Fibroblast of pulmonary artery (primary cell): Measurements from ENCODE around the gene NELFCD.

Experiments used
- DNase-seq: peaks from one replicate; pipeline ENCODE4 v3.0.0-alpha.2; 2010; ENCODE audit warnings: low read depth
- H3K4me3 ChIP-seq: replicated peaks from 2 replicates; pipeline ENCODE4 v1.5.1; 2011; ENCODE audit warnings: low read depth, mild to moderate bottlenecking, control low read depth, low read length, moderate library complexity
- CTCF ChIP-seq: IDR thresholded peaks from 2 replicates; pipeline ENCODE4 v1.5.1; 2011; ENCODE audit warnings: mild to moderate bottlenecking, control low read depth, low read length, inconsistent platforms; ENCODE audit errors: missing control alignments

The NELFCD gene

GRCh38 chr20:59019217-59019616, 38.2 kb downstream of the NELFCD start, which contains the start of gene TUBB1:
Gene TUBB1 (plus strand): TSS chr20:59019429. CDS start chr20:59019523, 94 bp downstream.
- H3K4me3 ChIP-seq = no peak within 1 kb of the TSS
- DNase-seq = no peak
- TF ChIP-seq CTCF = no peak

GRCh38 chr20:59020938-59021551, 40.0 kb downstream of the NELFCD start:
- DNase-seq = peak; percentile 59
- no peak overlapping the region for H3K4me3 ChIP-seq
- TF ChIP-seq CTCF = no peak

- H3K4me3 ChIP-seq = no peak overlapping the region
- no peak for DNase-seq
- TF ChIP-seq CTCF = no peak
Observed at GRCh38 chr20:59022754-59023153, 41.7 kb downstream of the NELFCD start.

GRCh38 chr20:59023616-59024015, 42.6 kb downstream of the NELFCD start:
- H3K4me3 ChIP-seq = no peak overlapping the region
- no peak for TF ChIP-seq CTCF
- no peak for DNase-seq

GRCh38 chr20:59024111-59024530, 43.1 kb downstream of the NELFCD start:
- DNase-seq = no peak
- TF ChIP-seq CTCF = no peak
- no peak overlapping the region for H3K4me3 ChIP-seq

- H3K4me3 ChIP-seq = no peak overlapping the region
- no peak for DNase-seq
- no peak for TF ChIP-seq CTCF
Observed at GRCh38 chr20:59025086-59025485, 44.0 kb downstream of the NELFCD start.

GRCh38 chr20:59025511-59025910, 44.5 kb downstream of the NELFCD start:
- DNase-seq = no peak
- no peak for TF ChIP-seq CTCF
- no peak overlapping the region for H3K4me3 ChIP-seq
